Endothelial cell (in vitro differentiated cells): ENCODE results near the gene CD300LD. TPM values are rescaled to one million over a fixed set of nuclear protein-coding genes. Genes with fewer than 3 reads are reported as not detected.

Source experiments
- DNase-seq: peaks from one replicate; pipeline ENCODE4 v3.0.0; 2021; ENCODE audit warnings: low spot score
- H3K27ac Mint-ChIP-seq: one replicate; pipeline ENCODE4 v1.8.0; 2021; ENCODE audit warnings: mixed read lengths, inconsistent platforms; ENCODE audit not compliant: unreplicated experiment
- H3K27me3 Mint-ChIP-seq: one replicate; pipeline ENCODE4 v1.8.0; 2021; ENCODE audit warnings: mild to moderate bottlenecking, moderate library complexity, mixed read lengths, inconsistent platforms; ENCODE audit not compliant: unreplicated experiment
- H3K36me3 Mint-ChIP-seq: one replicate; pipeline ENCODE4 v1.8.0; 2021; ENCODE audit warnings: mild to moderate bottlenecking, low read depth, mixed read lengths, inconsistent platforms; ENCODE audit not compliant: unreplicated experiment
- H3K4me1 Mint-ChIP-seq: one replicate; pipeline ENCODE4 v1.8.0; 2021; ENCODE audit warnings: mild to moderate bottlenecking, mixed read lengths, inconsistent platforms; ENCODE audit not compliant: unreplicated experiment
- H3K4me3 Mint-ChIP-seq: one replicate; pipeline ENCODE4 v1.8.0; 2021; ENCODE audit warnings: mild to moderate bottlenecking, mixed read lengths, inconsistent platforms; ENCODE audit not compliant: unreplicated experiment
- H3K9me3 Mint-ChIP-seq: one replicate; pipeline ENCODE4 v1.8.0; 2021; ENCODE audit warnings: mixed read lengths, inconsistent platforms; ENCODE audit not compliant: unreplicated experiment
- CTCF ChIP-seq: fragments of 200-600 bp; sonication (generic); IDR thresholded peaks from one replicate; pipeline ENCODE4 v1.5.0; 2021; ENCODE audit warnings: antibody characterized with exemption; ENCODE audit not compliant: unreplicated experiment
- total RNA-seq: library from RNA; stranded (reverse); fragmentation: NEBNext Ultra II Directional; extraction: Animal tissue kit (Norgen Biotek cat#: 25700); gene quantifications from one replicate; pipeline ENCODE4 v1.2.1, GENCODE V29; 2021; ENCODE audit not compliant: unreplicated experiment

Gene CD300LD
- total RNA-seq, 1 donor from 2014 or later, result not detected

- Mint-ChIP-seq H3K36me3 (no peaks in the 10 kb centered on the region), H3K4me1 (no peaks in the 10 kb centered on the region), H3K27me3 (peaks cover 5% of the 10 kb centered on the region), H3K9me3 (no peaks in the 10 kb centered on the region), H3K27ac (no peak overlapping the region), H3K4me3 (no peak overlapping the region)
- no peak for DNase-seq
- no peak for TF ChIP-seq CTCF
Observed at GRCh38 chr17:74608511-74608910, 16.4 kb upstream of the CD300LD start.

GRCh38 chr17:74607221-74607620, 15.1 kb upstream of the CD300LD start:
- H3K36me3 Mint-ChIP-seq, result no peaks in the 10 kb centered on the region
- TF ChIP-seq CTCF, result no peak
- no peak for DNase-seq
- H3K4me3 Mint-ChIP-seq, result no peak overlapping the region
- no peaks in the 10 kb centered on the region for H3K9me3 Mint-ChIP-seq
- H3K4me1 Mint-ChIP-seq, result no peaks in the 10 kb centered on the region
- H3K27me3 Mint-ChIP-seq, result peaks cover 7% of the 10 kb centered on the region
- H3K27ac Mint-ChIP-seq, result no peak overlapping the region

DNA sequence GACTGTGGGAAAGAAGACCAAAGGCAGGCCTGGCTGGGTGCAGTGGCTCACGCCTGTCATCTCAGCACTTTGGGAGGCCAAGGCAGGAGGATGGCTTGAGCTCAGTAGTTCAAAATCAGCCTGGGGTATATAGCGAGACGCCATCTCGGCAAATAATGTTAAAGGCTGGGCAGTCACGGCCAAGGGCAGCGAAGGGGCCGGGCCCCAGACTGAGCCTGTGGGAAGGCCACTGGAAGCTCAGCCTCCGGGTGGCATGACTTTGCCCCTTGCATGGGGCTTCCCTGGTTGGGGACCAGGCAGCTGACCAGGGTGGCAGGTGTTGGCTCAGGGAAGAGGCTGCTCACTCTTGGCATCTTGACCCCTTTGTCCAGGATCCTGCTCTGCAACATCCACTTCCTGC, 14.0 kb upstream of the CD300LD start:
- H3K36me3 Mint-ChIP-seq, result no peaks in the 10 kb centered on the region
- H3K4me3 Mint-ChIP-seq, result no peak overlapping the region
- peaks cover 6% of the 10 kb centered on the region for H3K27me3 Mint-ChIP-seq

DNA sequence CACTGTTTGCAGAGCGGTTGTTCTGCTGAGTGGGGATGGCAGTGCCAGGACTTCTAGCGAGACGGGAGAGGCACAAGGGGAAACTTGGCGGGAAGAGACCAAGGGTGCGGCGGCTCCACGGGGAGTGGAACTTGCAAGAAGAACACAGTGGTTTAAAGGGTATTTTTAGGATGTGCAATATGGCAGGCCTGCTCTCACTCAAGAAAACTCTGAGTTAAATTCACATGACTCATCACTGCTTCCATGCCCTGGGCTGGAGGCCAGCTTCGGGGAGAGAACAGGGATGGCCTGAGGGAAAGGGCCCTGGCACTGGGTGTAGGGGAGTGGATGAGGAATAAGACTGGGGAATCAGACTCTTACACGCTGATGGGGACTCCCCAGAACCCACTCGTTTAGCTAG, 13.3 kb upstream of the CD300LD start:
- no peaks in the 10 kb centered on the region for H3K9me3 Mint-ChIP-seq
- peaks cover 6% of the 10 kb centered on the region for H3K27me3 Mint-ChIP-seq
- no peak overlapping the region for H3K27ac Mint-ChIP-seq
- TF ChIP-seq CTCF, result no peak
- no peaks in the 10 kb centered on the region for H3K36me3 Mint-ChIP-seq
- peaks cover 6% of the 10 kb centered on the region for H3K4me1 Mint-ChIP-seq
- H3K4me3 Mint-ChIP-seq, result no peak overlapping the region
- DNase-seq, result no peak

More for the DNA sequence above, 14.0 kb upstream of the CD300LD start:
- DNase-seq, result no peak
- Mint-ChIP-seq H3K9me3 (no peaks in the 10 kb centered on the region), H3K4me1 (no peaks in the 10 kb centered on the region), H3K27ac (no peak overlapping the region)
- no peak for TF ChIP-seq CTCF

DNA sequence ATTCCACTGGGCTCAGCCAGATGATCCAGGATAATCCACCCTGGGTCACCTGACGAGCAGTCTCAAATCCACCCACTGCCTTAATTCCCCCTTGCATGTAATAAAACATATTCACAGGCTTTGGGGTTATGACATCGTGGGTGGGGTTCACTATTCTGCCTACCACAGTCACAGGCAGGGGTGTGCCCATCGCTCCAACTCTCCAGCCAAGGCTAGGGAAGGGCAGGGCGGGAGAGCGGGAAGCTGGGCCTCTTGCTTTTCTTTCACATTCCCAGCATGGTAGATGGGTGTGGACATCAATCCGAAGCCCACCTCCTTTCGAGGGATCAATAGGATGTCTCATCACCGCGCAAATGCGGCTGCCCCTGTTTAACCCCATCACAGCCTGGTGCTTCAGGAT, 12.7 kb upstream of the CD300LD start:
- Mint-ChIP-seq H3K36me3 (no peaks in the 10 kb centered on the region), H3K27ac (no peak overlapping the region), H3K9me3 (no peaks in the 10 kb centered on the region), H3K27me3 (peaks cover 6% of the 10 kb centered on the region), H3K4me3 (no peak overlapping the region), H3K4me1 (peaks cover 12% of the 10 kb centered on the region)
- TF ChIP-seq CTCF, result no peak
- DNase-seq, result no peak
